ENCODE measurements around the gene EEF1AKMT1. TPM values are rescaled to one million over a fixed set of nuclear protein-coding genes. Genes with fewer than 3 reads are reported as not detected.
A peak's percentile ranks its signal among the peaks of the same experiment; 100 is the strongest.

EEF1AKMT1 gene
- total RNA-seq, 1 experiment from 2014 or later, result 6.1 TPM

GRCh38 chr13:20803180-20803965 is 29.6 kb upstream of the EEF1AKMT1 start:
- Histone ChIP-seq H4K8ac (replicated peaks; ENCODE audit: insufficient read length, low read depth, low read length) (no peak overlapping the region), H3K79me2 (ENCODE audit: insufficient read depth, low read length) (no peaks in the 10 kb centered on the region), H3K79me1 (ENCODE audit: insufficient read depth, low read depth, low read length, poor library complexity, severe bottlenecking) (no peaks in the 10 kb centered on the region), H3K23me2 (ENCODE audit: insufficient read length, low read depth, low read length, poor library complexity, severe bottlenecking) (no peaks in the 10 kb centered on the region), H3K9me3 (ENCODE audit: control insufficient read depth, low read depth, low read length) (no peaks in the 10 kb centered on the region), H2AK5ac (ENCODE audit: insufficient read length, low read length) (no peak overlapping the region), H4K91ac (ENCODE audit: insufficient read length, low read depth, low read length) (no peak overlapping the region), H3K18ac (ENCODE audit: insufficient read length, low read depth, low read length) (no peak overlapping the region), H3K9ac (ENCODE audit: extremely low read depth, insufficient read length, low read length) (no peak overlapping the region), H2BK5ac (ENCODE audit: insufficient read length, low read length) (no peak overlapping the region), H3K27me3 (ENCODE audit: insufficient read depth, low read length) (no peaks in the 10 kb centered on the region), H3K4ac (ENCODE audit: low read depth, low read length) (no peak overlapping the region), H2BK120ac (ENCODE audit: low read depth, low read length, poor library complexity, severe bottlenecking) (no peak overlapping the region), H3T11ph (ENCODE audit: low read length) (no peak overlapping the region), H2AFZ (ENCODE audit: low read length) (no peak overlapping the region), H4K20me1 (ENCODE audit: control insufficient read depth, insufficient read depth, insufficient read length) (no peaks in the 10 kb centered on the region), H2BK20ac (ENCODE audit: low read depth, low read length, poor library complexity, severe bottlenecking) (no peak overlapping the region), H3K23ac (ENCODE audit: insufficient read length, low read depth, low read length) (no peak overlapping the region), H3K27ac (ENCODE audit: insufficient read length, low read depth, low read length) (no peak overlapping the region), H3K56ac (ENCODE audit: insufficient read length, low read depth, low read length) (no peak overlapping the region), H3K14ac (ENCODE audit: insufficient read depth, low read length) (no peak overlapping the region), H2BK15ac (ENCODE audit: low read depth, low read length) (no peak overlapping the region), H3K4me1 (ENCODE audit: insufficient read depth, low read length) (no peaks in the 10 kb centered on the region), H3K4me2 (ENCODE audit: insufficient read depth, insufficient read length, low read length) (no peak overlapping the region), H4K5ac (ENCODE audit: insufficient read length, low read depth, low read length) (no peak overlapping the region), H2BK12ac (ENCODE audit: insufficient read length, low read depth, low read length) (no peak overlapping the region)
- peak overlapping the region in 1 of 3 experiments; percentile 30; a peak in 1 of 7 replicates for H3K27ac Mint-ChIP-seq
- no CpG with 5 or more reads among the region's 3 CpGs for WGBS (ENCODE audit: extremely low coverage, insufficient read length, low lambda C conversion rate)
- no peak for DNase-seq
- H3K36me3 Mint-ChIP-seq (ENCODE audit: insufficient read depth in 1 of 3, low read depth in 3 of 3), result peaks cover 7 to 33% (median 24%) of the 10 kb centered on the region in 3 experiments; a peak in 6 of 7 replicates
- H3K4me1 Mint-ChIP-seq, result no peaks in the 10 kb centered on the region
- H3K4me3 Mint-ChIP-seq, result no peak overlapping the region
- no peaks in the 10 kb centered on the region for H3K27me3 Mint-ChIP-seq (ENCODE audit: low read depth)
- TF ChIP-seq, protein P1, sequence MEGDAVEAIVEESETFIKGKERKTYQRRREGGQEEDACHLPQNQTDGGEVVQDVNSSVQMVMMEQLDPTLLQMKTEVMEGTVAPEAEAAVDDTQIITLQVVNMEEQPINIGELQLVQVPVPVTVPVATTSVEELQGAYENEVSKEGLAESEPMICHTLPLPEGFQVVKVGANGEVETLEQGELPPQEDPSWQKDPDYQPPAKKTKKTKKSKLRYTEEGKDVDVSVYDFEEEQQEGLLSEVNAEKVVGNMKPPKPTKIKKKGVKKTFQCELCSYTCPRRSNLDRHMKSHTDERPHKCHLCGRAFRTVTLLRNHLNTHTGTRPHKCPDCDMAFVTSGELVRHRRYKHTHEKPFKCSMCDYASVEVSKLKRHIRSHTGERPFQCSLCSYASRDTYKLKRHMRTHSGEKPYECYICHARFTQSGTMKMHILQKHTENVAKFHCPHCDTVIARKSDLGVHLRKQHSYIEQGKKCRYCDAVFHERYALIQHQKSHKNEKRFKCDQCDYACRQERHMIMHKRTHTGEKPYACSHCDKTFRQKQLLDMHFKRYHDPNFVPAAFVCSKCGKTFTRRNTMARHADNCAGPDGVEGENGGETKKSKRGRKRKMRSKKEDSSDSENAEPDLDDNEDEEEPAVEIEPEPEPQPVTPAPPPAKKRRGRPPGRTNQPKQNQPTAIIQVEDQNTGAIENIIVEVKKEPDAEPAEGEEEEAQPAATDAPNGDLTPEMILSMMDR (conservative IDR thresholded peaks at IDR 0.05), result no peak
- H3K9me3 Mint-ChIP-seq, result no peaks in the 10 kb centered on the region

Measured in H9 (cell line).